H9 (cell line): ENCODE data around the gene TAF13. TPM values are rescaled to one million over a fixed set of nuclear protein-coding genes. Genes with fewer than 3 reads are reported as not detected.
A peak's percentile ranks its signal among the peaks of the same experiment; 100 is the strongest.

Experiments used
- DNase-seq: peaks from one replicate; pipeline ENCODE4 v3.0.0-alpha.2; 2017
- H2AFZ ChIP-seq: one replicate; pipeline ENCODE4 v1.6.1; 2013; ENCODE audit warnings: mild to moderate bottlenecking, low read length, control low read depth, moderate library complexity
- H2AK5ac ChIP-seq: 2 replicates; pipeline ENCODE4 v1.6.1; 2013; ENCODE audit warnings: low read length, control low read depth, mixed read lengths; ENCODE audit not compliant: insufficient read length
- H2BK120ac ChIP-seq: one replicate; pipeline ENCODE4 v1.6.1; 2013; ENCODE audit warnings: low read depth, mild to moderate bottlenecking, low read length, control low read depth, inconsistent platforms; ENCODE audit not compliant: poor library complexity, severe bottlenecking
- H2BK12ac ChIP-seq: 2 replicates; pipeline ENCODE4 v1.6.1; 2013; ENCODE audit warnings: low read length, control low read depth, mixed read lengths, low read depth; ENCODE audit not compliant: insufficient read length
- H2BK15ac ChIP-seq: 2 replicates; pipeline ENCODE4 v1.6.1; 2013; ENCODE audit warnings: low read depth, low read length, control low read depth
- H2BK20ac ChIP-seq: one replicate; pipeline ENCODE4 v1.6.1; 2013; ENCODE audit warnings: low read depth, mild to moderate bottlenecking, low read length, control low read depth, inconsistent platforms; ENCODE audit not compliant: poor library complexity, severe bottlenecking
- H2BK5ac ChIP-seq: 2 replicates; pipeline ENCODE4 v1.6.1; 2013; ENCODE audit warnings: low read length, control low read depth, mixed read lengths; ENCODE audit not compliant: insufficient read length
- H3K14ac ChIP-seq: 2 replicates; pipeline ENCODE4 v1.6.1; 2013; ENCODE audit warnings: low read length, control low read depth; ENCODE audit not compliant: insufficient read depth
- H3K18ac ChIP-seq: 2 replicates; pipeline ENCODE4 v1.6.1; 2013; ENCODE audit warnings: low read depth, mild to moderate bottlenecking, mixed read lengths, low read length, control low read depth; ENCODE audit not compliant: insufficient read length
- H3K23ac ChIP-seq: 2 replicates; pipeline ENCODE4 v1.6.1; 2013; ENCODE audit warnings: low read length, control low read depth, mixed read lengths, low read depth; ENCODE audit not compliant: insufficient read length
- H3K23me2 ChIP-seq: 2 replicates; pipeline ENCODE4 v1.6.1; 2013; ENCODE audit warnings: low read depth, mild to moderate bottlenecking, mixed read lengths, low read length, control low read depth; ENCODE audit not compliant: insufficient read length, poor library complexity, severe bottlenecking
- H3K27ac ChIP-seq: 2 replicates; pipeline ENCODE4 v1.5.1; 2013; ENCODE audit warnings: low read length, control low read depth, mixed read lengths, low read depth; ENCODE audit not compliant: insufficient read length
- H3K27me3 ChIP-seq: 2 replicates; pipeline ENCODE4 v1.6.1; 2013; ENCODE audit warnings: low read length, control low read depth, inconsistent platforms; ENCODE audit not compliant: insufficient read depth
- H3K4ac ChIP-seq: 2 replicates; pipeline ENCODE4 v1.6.1; 2013; ENCODE audit warnings: low read depth, mild to moderate bottlenecking, control low read depth, inconsistent platforms, low read length, moderate library complexity
- H3K4me1 ChIP-seq: 2 replicates; pipeline ENCODE4 v1.6.1; 2013; ENCODE audit warnings: low read length, control low read depth, inconsistent platforms; ENCODE audit not compliant: insufficient read depth
- H3K4me2 ChIP-seq: 2 replicates; pipeline ENCODE4 v1.6.1; 2013; ENCODE audit warnings: low read length, control low read depth, mixed read lengths; ENCODE audit not compliant: insufficient read length, insufficient read depth
- H3K56ac ChIP-seq: 2 replicates; pipeline ENCODE4 v1.6.1; 2013; ENCODE audit warnings: low read depth, mild to moderate bottlenecking, mixed read lengths, low read length, control low read depth; ENCODE audit not compliant: insufficient read length
- H3K79me1 ChIP-seq: 2 replicates; pipeline ENCODE4 v1.6.1; 2013; ENCODE audit warnings: low read depth, mild to moderate bottlenecking, moderate library complexity, low read length, control low read depth, inconsistent platforms; ENCODE audit not compliant: insufficient read depth, poor library complexity, severe bottlenecking
- H3K79me2 ChIP-seq: 2 replicates; pipeline ENCODE4 v1.6.1; 2013; ENCODE audit warnings: low read length, control low read depth, inconsistent platforms; ENCODE audit not compliant: insufficient read depth
- H3K9ac ChIP-seq: 2 replicates; pipeline ENCODE4 v1.6.1; 2013; ENCODE audit warnings: low read length, control low read depth, mixed read lengths; ENCODE audit not compliant: insufficient read length; ENCODE audit errors: extremely low read depth
- H3K9me3 ChIP-seq: one replicate; pipeline ENCODE4 v1.6.1; 2013; ENCODE audit warnings: low read depth, low read length, inconsistent platforms; ENCODE audit not compliant: control insufficient read depth
- H3T11ph ChIP-seq: one replicate; pipeline ENCODE4 v1.6.1; 2013; ENCODE audit warnings: mild to moderate bottlenecking, low read length, control low read depth, inconsistent platforms
- H4K20me1 ChIP-seq: one replicate; pipeline ENCODE4 v1.6.1; 2013; ENCODE audit not compliant: control insufficient read depth, insufficient read length, insufficient read depth
- H4K5ac ChIP-seq: 2 replicates; pipeline ENCODE4 v1.6.1; 2013; ENCODE audit warnings: low read depth, mild to moderate bottlenecking, mixed read lengths, low read length, control low read depth; ENCODE audit not compliant: insufficient read length
- H4K8ac ChIP-seq: replicated peaks from 2 replicates; pipeline ENCODE4 v1.6.1; 2013; ENCODE audit warnings: low read length, control low read depth, mixed read lengths, low read depth; ENCODE audit not compliant: insufficient read length
- H4K91ac ChIP-seq: 2 replicates; pipeline ENCODE4 v1.6.1; 2013; ENCODE audit warnings: low read depth, mild to moderate bottlenecking, moderate library complexity, mixed read lengths, low read length, control low read depth; ENCODE audit not compliant: insufficient read length
- H3K27ac Mint-ChIP-seq, 3 experiments: 2 replicates in 2 of 3; 3 replicates in 1 of 3; pipeline ENCODE4 v1.8.0; 2020 to 2021; ENCODE audit warnings: mixed read lengths in 3 of 3, mild to moderate bottlenecking in 1 of 3, moderate library complexity in 1 of 3
- H3K27me3 Mint-ChIP-seq: 2 replicates; pipeline ENCODE4 v1.8.0; 2021; ENCODE audit warnings: low read depth, mild to moderate bottlenecking, moderate library complexity, mixed read lengths
- H3K36me3 Mint-ChIP-seq, 3 experiments: 2 replicates in 2 of 3; 3 replicates in 1 of 3; pipeline ENCODE4 v1.8.0; 2020 to 2021; ENCODE audit warnings: low read depth in 3 of 3, mixed read lengths in 3 of 3; ENCODE audit not compliant: insufficient read depth in 1 of 3
- H3K4me1 Mint-ChIP-seq, 2 experiments: 2 replicates each; pipeline ENCODE4 v1.8.0; 2020; ENCODE audit warnings: mixed read lengths in 2 of 2
- H3K4me3 Mint-ChIP-seq, 2 experiments: 2 replicates in 1 of 2; 3 replicates in 1 of 2; pipeline ENCODE4 v1.8.0; 2020 to 2021; ENCODE audit warnings: mild to moderate bottlenecking in 2 of 2, mixed read lengths in 2 of 2, moderate library complexity in 1 of 2
- H3K9me3 Mint-ChIP-seq, 2 experiments: 2 replicates in 1 of 2; 3 replicates in 1 of 2; pipeline ENCODE4 v1.8.0; 2020; ENCODE audit warnings: mild to moderate bottlenecking in 2 of 2, mixed read lengths in 2 of 2, moderate library complexity in 1 of 2
- WGBS: extraction: QIAGEN DNeasy Blood & Tissue Kit; methylation state at CpG from one replicate; pipeline ENCODE4 v1.1.7; 2013; ENCODE audit warnings: missing lambda C conversion rate, low lambda C conversion rate, mixed read lengths; ENCODE audit not compliant: insufficient read length; ENCODE audit errors: extremely low coverage; 5-methylcytosine and 5-hydroxymethylcytosine counted together
- total RNA-seq: library from RNA; stranded (reverse); gene quantifications from 2 replicates; pipeline ENCODE4 v1.2.1, GENCODE V29; 2021
- TF ChIP-seq, protein P1 (sequence below): fragments of 200-600 bp; sonication (generic); conservative IDR thresholded peaks from 3 replicates; pipeline ENCODE4 v1.8.0; 2021; ENCODE audit warnings: antibody characterized with exemption, mild to moderate bottlenecking

Gene TAF13
- total RNA-seq, 1 experiment from 2014 or later = 50.9 TPM

GRCh38 chr1:109067883-109068282 is 7.9 kb downstream of the TAF13 start:
- H3K18ac ChIP-seq = no peak overlapping the region
- no peak overlapping the region for H2BK20ac ChIP-seq
- no peak overlapping the region for H3K27ac ChIP-seq
- H3K4me1 ChIP-seq = no peaks in the 10 kb centered on the region
- no peak overlapping the region for H2BK120ac ChIP-seq
- no peak overlapping the region for H3K14ac ChIP-seq
- H3K27ac Mint-ChIP-seq = peak overlapping the region in 1 of 3 experiments; percentile 34; a peak in 1 of 7 replicates
- no peaks in the 10 kb centered on the region for H3K27me3 ChIP-seq
- no peak overlapping the region for H3K9ac ChIP-seq
- H3K56ac ChIP-seq = no peak overlapping the region
- no peak overlapping the region for H4K91ac ChIP-seq
- H3K9me3 ChIP-seq = no peaks in the 10 kb centered on the region
- WGBS = no CpG with 5 or more reads among the region's 8 CpGs
- H2BK15ac ChIP-seq = no peak overlapping the region
- no peak for DNase-seq
- H2AFZ ChIP-seq = no peak overlapping the region
- H2BK12ac ChIP-seq = no peak overlapping the region
- H4K8ac ChIP-seq = no peak overlapping the region
- H2AK5ac ChIP-seq = no peak overlapping the region
- H4K20me1 ChIP-seq = no peaks in the 10 kb centered on the region
- TF ChIP-seq, protein P1, sequence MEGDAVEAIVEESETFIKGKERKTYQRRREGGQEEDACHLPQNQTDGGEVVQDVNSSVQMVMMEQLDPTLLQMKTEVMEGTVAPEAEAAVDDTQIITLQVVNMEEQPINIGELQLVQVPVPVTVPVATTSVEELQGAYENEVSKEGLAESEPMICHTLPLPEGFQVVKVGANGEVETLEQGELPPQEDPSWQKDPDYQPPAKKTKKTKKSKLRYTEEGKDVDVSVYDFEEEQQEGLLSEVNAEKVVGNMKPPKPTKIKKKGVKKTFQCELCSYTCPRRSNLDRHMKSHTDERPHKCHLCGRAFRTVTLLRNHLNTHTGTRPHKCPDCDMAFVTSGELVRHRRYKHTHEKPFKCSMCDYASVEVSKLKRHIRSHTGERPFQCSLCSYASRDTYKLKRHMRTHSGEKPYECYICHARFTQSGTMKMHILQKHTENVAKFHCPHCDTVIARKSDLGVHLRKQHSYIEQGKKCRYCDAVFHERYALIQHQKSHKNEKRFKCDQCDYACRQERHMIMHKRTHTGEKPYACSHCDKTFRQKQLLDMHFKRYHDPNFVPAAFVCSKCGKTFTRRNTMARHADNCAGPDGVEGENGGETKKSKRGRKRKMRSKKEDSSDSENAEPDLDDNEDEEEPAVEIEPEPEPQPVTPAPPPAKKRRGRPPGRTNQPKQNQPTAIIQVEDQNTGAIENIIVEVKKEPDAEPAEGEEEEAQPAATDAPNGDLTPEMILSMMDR = no peak
- no peak overlapping the region for H3K4ac ChIP-seq
- H3K36me3 Mint-ChIP-seq = peaks cover 21 to 61% (median 43%) of the 10 kb centered on the region in 3 experiments; a peak in 6 of 7 replicates
- no peak overlapping the region for H3T11ph ChIP-seq
- H3K4me2 ChIP-seq = no peak overlapping the region
- H3K4me1 Mint-ChIP-seq = no peaks in the 10 kb centered on the region
- H3K27me3 Mint-ChIP-seq = no peaks in the 10 kb centered on the region; the same call in 1 of the 2 replicates
- H3K79me1 ChIP-seq = no peaks in the 10 kb centered on the region
- H3K79me2 ChIP-seq = no peaks in the 10 kb centered on the region; the same call in 1 of the 2 replicates
- no peak overlapping the region for H3K23ac ChIP-seq
- H4K5ac ChIP-seq = no peak overlapping the region
- H3K4me3 Mint-ChIP-seq = no peak overlapping the region; a peak in 1 of 5 replicates
- H3K23me2 ChIP-seq = no peaks in the 10 kb centered on the region
- no peaks in the 10 kb centered on the region for H3K9me3 Mint-ChIP-seq
- H2BK5ac ChIP-seq = no peak overlapping the region
